ENCODE data around the gene DNAJC9. TPM values are rescaled to one million over a fixed set of nuclear protein-coding genes. Genes with fewer than 3 reads are reported as not detected.

Gene DNAJC9
- total RNA-seq, 2 donors from 2014 or later: 6.8 to 6.9 TPM

GRCh38 chr10:73210395-73211105 is 36.5 kb downstream of the DNAJC9 start:
- no peak for DNase-seq (ENCODE audit: low spot score)
- H3K4me1 ChIP-seq: no peaks in the 10 kb centered on the region
- no peaks in the 10 kb centered on the region for H3K27me3 ChIP-seq
- H3K36me3 ChIP-seq: peaks cover 23% of the 10 kb centered on the region
- no peak overlapping the region for H3K27ac ChIP-seq
- H3K9me3 ChIP-seq: no peaks in the 10 kb centered on the region
- H3K4me3 ChIP-seq: no peak overlapping the region
- TF ChIP-seq CTCF (IDR thresholded peaks at IDR 0.05): no peak

- Histone ChIP-seq H3K36me3 (peaks cover 23% of the 10 kb centered on the region), H3K27me3 (no peaks in the 10 kb centered on the region), H3K4me3 (no peak overlapping the region), H3K9me3 (no peaks in the 10 kb centered on the region), H3K4me1 (no peaks in the 10 kb centered on the region), H3K27ac (no peak overlapping the region)
- TF ChIP-seq CTCF (IDR thresholded peaks at IDR 0.05): no peak
- DNase-seq (ENCODE audit: low spot score): no peak
Measured at GRCh38 chr10:73209705-73210104, 37.4 kb downstream of the DNAJC9 start.

- Histone ChIP-seq H3K4me3 (no peak overlapping the region), H3K27me3 (no peaks in the 10 kb centered on the region), H3K4me1 (no peaks in the 10 kb centered on the region), H3K27ac (no peak overlapping the region), H3K9me3 (no peaks in the 10 kb centered on the region), H3K36me3 (peaks cover 23% of the 10 kb centered on the region)
- DNase-seq (ENCODE audit: low spot score): peak; percentile 62
- no peak for TF ChIP-seq CTCF (IDR thresholded peaks at IDR 0.05)
Measured at GRCh38 chr10:73207883-73208282, 39.2 kb downstream of the DNAJC9 start.

GRCh38 chr10:73206385-73206784 is 40.7 kb downstream of the DNAJC9 start:
- peaks cover 18% of the 10 kb centered on the region for H3K36me3 ChIP-seq
- H3K27ac ChIP-seq: no peak overlapping the region
- no peaks in the 10 kb centered on the region for H3K4me1 ChIP-seq
- H3K27me3 ChIP-seq: no peaks in the 10 kb centered on the region
- no peaks in the 10 kb centered on the region for H3K9me3 ChIP-seq
- no peak overlapping the region for H3K4me3 ChIP-seq
- no peak for DNase-seq (ENCODE audit: low spot score)
- no peak for TF ChIP-seq CTCF (IDR thresholded peaks at IDR 0.05)

- H3K9me3 ChIP-seq: no peaks in the 10 kb centered on the region
- peaks cover 13% of the 10 kb centered on the region for H3K36me3 ChIP-seq
Measured at GRCh38 chr10:73205890-73206289, 41.2 kb downstream of the DNAJC9 start.

More at GRCh38 chr10:73205890-73206289, 41.2 kb downstream of the DNAJC9 start:
- Histone ChIP-seq H3K4me3 (no peak overlapping the region), H3K27me3 (no peaks in the 10 kb centered on the region), H3K4me1 (no peaks in the 10 kb centered on the region), H3K27ac (no peak overlapping the region)
- TF ChIP-seq CTCF (IDR thresholded peaks at IDR 0.05): no peak
- no peak for DNase-seq (ENCODE audit: low spot score)
